Neural cell (in vitro differentiated cells): ENCODE results near the gene ASCL1. TPM values are rescaled to one million over a fixed set of nuclear protein-coding genes. Genes with fewer than 3 reads are reported as not detected.

Experiments
- H2AFZ ChIP-seq: fragments of 200-600, 300-800 bp; sonication (generic), shearing (Covaris generic); 2 replicates; pipeline ENCODE4 v1.6.0; 2014; ENCODE audit warnings: low read depth, mild to moderate bottlenecking, antibody characterized with exemption, low read length, moderate library complexity
- H3F3A ChIP-seq: fragments of 200-600 bp; shearing (Covaris generic); 2 replicates; pipeline ENCODE4 v1.6.1; 2016; ENCODE audit warnings: mild to moderate bottlenecking, moderate library complexity, mixed read lengths, antibody characterized with exemption, low read length; ENCODE audit not compliant: insufficient read depth, poor library complexity, severe bottlenecking
- H3K27ac ChIP-seq: fragments of 200-600, 300-800 bp; sonication (generic), shearing (Covaris generic); 2 replicates; pipeline ENCODE4 v1.5.1; 2014; ENCODE audit warnings: mild to moderate bottlenecking, low read length, moderate library complexity
- H3K27me3 ChIP-seq: fragments of 300-800, 200-600 bp; sonication (generic), shearing (Covaris generic); 2 replicates; pipeline ENCODE4 v1.6.0; 2014; ENCODE audit warnings: mild to moderate bottlenecking, low read depth, low read length, moderate library complexity; ENCODE audit not compliant: insufficient read depth
- H3K36me3 ChIP-seq: fragments of 300-800, 200-600 bp; sonication (generic), shearing (Covaris generic); 2 replicates; pipeline ENCODE4 v1.5.1; 2014; ENCODE audit warnings: mild to moderate bottlenecking, antibody characterized with exemption, low read length, moderate library complexity; ENCODE audit not compliant: insufficient read depth
- H3K4me2 ChIP-seq: fragments of 300-800, 200-600 bp; sonication (generic), shearing (Covaris generic); 2 replicates; pipeline ENCODE4 v1.6.0; 2014; ENCODE audit warnings: mild to moderate bottlenecking, low read length
- H3K4me3 ChIP-seq: fragments of 300-800, 200-600 bp; sonication (generic), shearing (Covaris generic); 2 replicates; pipeline ENCODE4 v1.5.1; 2014; ENCODE audit warnings: mild to moderate bottlenecking, low read length, moderate library complexity
- H3K79me2 ChIP-seq: fragments of 200-600 bp; shearing (Covaris generic); replicated peaks from 2 replicates; pipeline ENCODE4 v1.6.0; 2014; ENCODE audit warnings: mild to moderate bottlenecking, low read length, moderate library complexity; ENCODE audit not compliant: insufficient read depth
- H3K9ac ChIP-seq: fragments of 300-800, 200-600 bp; sonication (generic), shearing (Covaris generic); 2 replicates; pipeline ENCODE4 v1.6.1; 2016; ENCODE audit warnings: mild to moderate bottlenecking, low read length, mixed read lengths
- H3K9me2 ChIP-seq: fragments of 200-600 bp; shearing (Covaris generic); 2 replicates; pipeline ENCODE4 v1.6.1; 2016; ENCODE audit warnings: mild to moderate bottlenecking, low read length, mixed read lengths; ENCODE audit not compliant: insufficient read depth
- H3K9me3 ChIP-seq: fragments of 200-600, 300-800 bp; sonication (generic), shearing (Covaris generic); 2 replicates; pipeline ENCODE4 v1.6.1; 2016; ENCODE audit warnings: mild to moderate bottlenecking, mixed run types, low read length, moderate library complexity, mixed read lengths
- H4K20me1 ChIP-seq: fragments of 200-600 bp; shearing (Covaris generic); 2 replicates; pipeline ENCODE4 v1.6.1; 2016; ENCODE audit warnings: mild to moderate bottlenecking, mixed run types; ENCODE audit not compliant: insufficient read depth
- EP300 ChIP-seq: fragments of 450-650 bp; conservative IDR thresholded peaks from 2 replicates; pipeline ENCODE4 v1.6.1; 2014; ENCODE audit warnings: antibody characterized with exemption, mild to moderate bottlenecking, moderate library complexity; ENCODE audit not compliant: poor library complexity, severe bottlenecking
- EZH2 ChIP-seq: fragments of 200-600, 300-800 bp; shearing (Covaris generic), sonication (generic); IDR thresholded peaks from 2 replicates; pipeline ENCODE4 v1.6.1; 2014; ENCODE audit warnings: antibody characterized with exemption, low read length, borderline replicate concordance, mild to moderate bottlenecking; ENCODE audit not compliant: insufficient read depth, poor library complexity, severe bottlenecking
- MXI1 ChIP-seq: fragments of 450-650 bp; conservative IDR thresholded peaks from 2 replicates; pipeline ENCODE4 v1.6.1; 2014; ENCODE audit warnings: antibody characterized with exemption, mild to moderate bottlenecking; ENCODE audit not compliant: poor library complexity, severe bottlenecking
- POLR2AphosphoS5 ChIP-seq: IDR thresholded peaks from 2 replicates; pipeline ENCODE4 v1.6.1; 2012
- RAD21 ChIP-seq: fragments of 450-650 bp; conservative IDR thresholded peaks from 2 replicates; pipeline ENCODE4 v1.6.1; 2014; ENCODE audit warnings: antibody characterized with exemption, mild to moderate bottlenecking, moderate library complexity
- SMC3 ChIP-seq: fragments of 450-650 bp; conservative IDR thresholded peaks from 2 replicates; pipeline ENCODE4 v1.6.1; 2014; ENCODE audit warnings: antibody characterized with exemption, mild to moderate bottlenecking, moderate library complexity; ENCODE audit not compliant: poor library complexity
- TAF1 ChIP-seq: IDR thresholded peaks from 2 replicates; pipeline ENCODE4 v1.6.1; 2012; ENCODE audit warnings: low read depth
- polyA plus RNA-seq: library from polyadenylated mRNA; depleted of rRNA; stranded (reverse); fragments of >200 nt; gene quantifications from 2 replicates; pipeline ENCODE4 v1.2.3, GENCODE V29; 2014
- TF ChIP-seq, protein P1 (sequence below): IDR thresholded peaks from 2 replicates; pipeline ENCODE4 v1.6.1; 2012; ENCODE audit warnings: borderline replicate concordance
- TF ChIP-seq, protein P2 (sequence below): fragments of 450-650 bp; IDR thresholded peaks from 2 replicates; pipeline ENCODE4 v1.5.1; 2014; ENCODE audit warnings: antibody characterized with exemption, mild to moderate bottlenecking, moderate library complexity; ENCODE audit not compliant: poor library complexity, severe bottlenecking

Gene ASCL1
- polyA plus RNA-seq, 1 donor from 2014 or later, result 3.4 TPM

DNA sequence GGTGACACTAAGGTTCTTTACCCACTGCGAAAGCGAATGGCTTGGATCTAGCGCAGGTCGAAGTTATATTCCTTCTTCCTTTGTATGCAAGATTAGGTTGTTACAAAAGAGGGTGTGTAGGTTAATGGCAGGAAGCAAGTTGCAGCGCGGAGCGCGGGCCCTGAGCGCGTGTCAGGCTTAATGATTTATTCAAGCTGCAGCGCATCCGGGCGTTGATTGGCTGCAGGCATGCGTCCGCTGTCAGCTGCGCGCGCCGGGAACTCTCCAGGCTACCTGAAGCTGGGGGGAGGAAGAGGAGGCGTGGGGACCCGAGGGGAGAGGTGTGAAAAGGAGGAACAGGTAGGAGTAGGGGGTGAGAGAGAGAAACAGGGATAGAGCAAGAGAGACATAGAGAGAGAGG lies 7.4 kb downstream of the ASCL1 start:
- TF ChIP-seq, protein P1, sequence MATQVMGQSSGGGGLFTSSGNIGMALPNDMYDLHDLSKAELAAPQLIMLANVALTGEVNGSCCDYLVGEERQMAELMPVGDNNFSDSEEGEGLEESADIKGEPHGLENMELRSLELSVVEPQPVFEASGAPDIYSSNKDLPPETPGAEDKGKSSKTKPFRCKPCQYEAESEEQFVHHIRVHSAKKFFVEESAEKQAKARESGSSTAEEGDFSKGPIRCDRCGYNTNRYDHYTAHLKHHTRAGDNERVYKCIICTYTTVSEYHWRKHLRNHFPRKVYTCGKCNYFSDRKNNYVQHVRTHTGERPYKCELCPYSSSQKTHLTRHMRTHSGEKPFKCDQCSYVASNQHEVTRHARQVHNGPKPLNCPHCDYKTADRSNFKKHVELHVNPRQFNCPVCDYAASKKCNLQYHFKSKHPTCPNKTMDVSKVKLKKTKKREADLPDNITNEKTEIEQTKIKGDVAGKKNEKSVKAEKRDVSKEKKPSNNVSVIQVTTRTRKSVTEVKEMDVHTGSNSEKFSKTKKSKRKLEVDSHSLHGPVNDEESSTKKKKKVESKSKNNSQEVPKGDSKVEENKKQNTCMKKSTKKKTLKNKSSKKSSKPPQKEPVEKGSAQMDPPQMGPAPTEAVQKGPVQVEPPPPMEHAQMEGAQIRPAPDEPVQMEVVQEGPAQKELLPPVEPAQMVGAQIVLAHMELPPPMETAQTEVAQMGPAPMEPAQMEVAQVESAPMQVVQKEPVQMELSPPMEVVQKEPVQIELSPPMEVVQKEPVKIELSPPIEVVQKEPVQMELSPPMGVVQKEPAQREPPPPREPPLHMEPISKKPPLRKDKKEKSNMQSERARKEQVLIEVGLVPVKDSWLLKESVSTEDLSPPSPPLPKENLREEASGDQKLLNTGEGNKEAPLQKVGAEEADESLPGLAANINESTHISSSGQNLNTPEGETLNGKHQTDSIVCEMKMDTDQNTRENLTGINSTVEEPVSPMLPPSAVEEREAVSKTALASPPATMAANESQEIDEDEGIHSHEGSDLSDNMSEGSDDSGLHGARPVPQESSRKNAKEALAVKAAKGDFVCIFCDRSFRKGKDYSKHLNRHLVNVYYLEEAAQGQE, result no peak
- TF ChIP-seq POLR2AphosphoS5 (no peak), EZH2 (no peak), EP300 (peak; percentile 25), RAD21 (peak; percentile 17), SMC3 (no peak), MXI1 (peak; percentile 62), TAF1 (no peak)
- TF ChIP-seq, protein P2, sequence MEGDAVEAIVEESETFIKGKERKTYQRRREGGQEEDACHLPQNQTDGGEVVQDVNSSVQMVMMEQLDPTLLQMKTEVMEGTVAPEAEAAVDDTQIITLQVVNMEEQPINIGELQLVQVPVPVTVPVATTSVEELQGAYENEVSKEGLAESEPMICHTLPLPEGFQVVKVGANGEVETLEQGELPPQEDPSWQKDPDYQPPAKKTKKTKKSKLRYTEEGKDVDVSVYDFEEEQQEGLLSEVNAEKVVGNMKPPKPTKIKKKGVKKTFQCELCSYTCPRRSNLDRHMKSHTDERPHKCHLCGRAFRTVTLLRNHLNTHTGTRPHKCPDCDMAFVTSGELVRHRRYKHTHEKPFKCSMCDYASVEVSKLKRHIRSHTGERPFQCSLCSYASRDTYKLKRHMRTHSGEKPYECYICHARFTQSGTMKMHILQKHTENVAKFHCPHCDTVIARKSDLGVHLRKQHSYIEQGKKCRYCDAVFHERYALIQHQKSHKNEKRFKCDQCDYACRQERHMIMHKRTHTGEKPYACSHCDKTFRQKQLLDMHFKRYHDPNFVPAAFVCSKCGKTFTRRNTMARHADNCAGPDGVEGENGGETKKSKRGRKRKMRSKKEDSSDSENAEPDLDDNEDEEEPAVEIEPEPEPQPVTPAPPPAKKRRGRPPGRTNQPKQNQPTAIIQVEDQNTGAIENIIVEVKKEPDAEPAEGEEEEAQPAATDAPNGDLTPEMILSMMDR, result no peak

DNA sequence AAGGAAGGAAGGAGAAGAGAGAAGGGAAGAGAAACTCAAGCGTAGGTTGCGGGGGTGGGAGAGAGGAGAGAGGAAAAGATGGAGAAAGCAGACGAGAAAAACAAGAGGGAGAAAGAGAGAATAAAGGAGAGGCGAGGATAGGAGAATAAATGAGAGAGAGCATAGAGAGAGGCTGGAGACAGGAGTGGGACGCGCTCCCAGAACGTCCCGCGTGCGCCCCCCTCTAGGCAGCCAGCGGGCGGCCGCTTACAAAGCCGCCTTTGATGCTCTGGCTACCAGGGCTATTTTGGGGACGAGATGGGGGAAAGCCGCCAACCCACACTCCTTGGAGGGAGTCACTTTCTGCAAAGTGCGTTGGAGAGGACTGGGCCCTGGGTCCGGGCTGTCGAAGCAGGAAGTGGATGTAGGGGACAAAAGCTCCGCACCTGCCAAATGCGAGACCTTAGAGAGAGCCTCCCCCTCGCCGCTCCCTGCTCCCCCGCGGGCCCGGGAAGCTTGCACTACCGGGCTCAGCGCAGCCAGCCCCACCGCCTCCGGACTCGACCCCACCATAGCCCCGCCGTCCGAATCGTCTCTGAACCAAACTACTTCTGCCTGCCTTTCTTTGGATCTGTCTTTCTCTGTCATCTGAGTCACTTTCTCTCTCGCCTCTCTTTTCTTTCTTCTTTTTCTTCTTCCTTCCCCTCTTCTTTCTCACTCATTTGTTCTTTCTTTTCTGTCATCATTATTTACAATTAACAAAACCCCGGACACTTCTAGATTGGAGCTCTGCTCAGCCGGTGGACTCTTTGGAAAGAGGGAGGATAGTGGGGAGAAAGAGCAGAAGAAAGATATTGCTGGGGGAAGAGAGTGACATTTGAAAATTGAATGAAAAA lies 8.0 kb downstream of the ASCL1 start:
- Histone ChIP-seq H4K20me1 (no peaks in the 10 kb centered on the region), H3K9ac (peak overlapping the region; percentile 34), H3K4me2 (peak overlapping the region; percentile 98), H2AFZ (peak overlapping the region; percentile 85), H3K27me3 (peaks cover 13% of the 10 kb centered on the region), H3K36me3 (no peaks in the 10 kb centered on the region), H3K9me2 (no peaks in the 10 kb centered on the region), H3K4me3 (peak overlapping the region; percentile 69), H3K9me3 (no peaks in the 10 kb centered on the region), H3K79me2 (peaks cover 2% of the 10 kb centered on the region), H3K27ac (no peak overlapping the region), H3F3A (peaks cover 7% of the 10 kb centered on the region)
- no peak for TF ChIP-seq RAD21
- no peak for TF ChIP-seq POLR2AphosphoS5
- TF ChIP-seq EZH2, result no peak
- TF ChIP-seq SMC3, result no peak
- TF ChIP-seq, protein P2, result peak; percentile 24

More for the DNA sequence above, 7.4 kb downstream of the ASCL1 start:
- no peaks in the 10 kb centered on the region for H3K9me3 ChIP-seq
- H4K20me1 ChIP-seq, result no peaks in the 10 kb centered on the region
- H3F3A ChIP-seq, result peaks cover 7% of the 10 kb centered on the region
- no peaks in the 10 kb centered on the region for H3K9me2 ChIP-seq
- H3K27ac ChIP-seq, result no peak overlapping the region
- peak overlapping the region; percentile 34 for H3K9ac ChIP-seq
- H3K36me3 ChIP-seq, result no peaks in the 10 kb centered on the region
- peak overlapping the region; percentile 69 for H3K4me3 ChIP-seq
- H3K4me2 ChIP-seq, result peak overlapping the region; percentile 98
- peak overlapping the region; percentile 85 for H2AFZ ChIP-seq
- H3K79me2 ChIP-seq, result peaks cover 9% of the 10 kb centered on the region
- H3K27me3 ChIP-seq, result peaks cover 15% of the 10 kb centered on the region
